Astrocyte of the spinal cord (primary cell): ENCODE results near the gene ROR2.
A peak's percentile ranks its signal among the peaks of the same experiment; 100 is the strongest.

ENCODE experiments used
- DNase-seq: peaks from one replicate; pipeline ENCODE4 v3.0.0; 2011; ENCODE audit warnings: low read depth, low spot score
- H3K4me3 ChIP-seq: 2 replicates; pipeline ENCODE4 v1.5.1; 2011; ENCODE audit warnings: low read depth, mild to moderate bottlenecking, low read length, moderate library complexity
- in situ Hi-C: cut with HindIII; loops from 2 replicates; pipeline ENCODE4 v1.10.0; 2017; ENCODE audit warnings: low sequenced_read_pairs
- TF ChIP-seq, protein P1 (sequence below): IDR thresholded peaks from 2 replicates; pipeline ENCODE4 v1.5.1; 2012; ENCODE audit warnings: low read depth, mild to moderate bottlenecking, low read length, inconsistent platforms

Gene ROR2

DNA sequence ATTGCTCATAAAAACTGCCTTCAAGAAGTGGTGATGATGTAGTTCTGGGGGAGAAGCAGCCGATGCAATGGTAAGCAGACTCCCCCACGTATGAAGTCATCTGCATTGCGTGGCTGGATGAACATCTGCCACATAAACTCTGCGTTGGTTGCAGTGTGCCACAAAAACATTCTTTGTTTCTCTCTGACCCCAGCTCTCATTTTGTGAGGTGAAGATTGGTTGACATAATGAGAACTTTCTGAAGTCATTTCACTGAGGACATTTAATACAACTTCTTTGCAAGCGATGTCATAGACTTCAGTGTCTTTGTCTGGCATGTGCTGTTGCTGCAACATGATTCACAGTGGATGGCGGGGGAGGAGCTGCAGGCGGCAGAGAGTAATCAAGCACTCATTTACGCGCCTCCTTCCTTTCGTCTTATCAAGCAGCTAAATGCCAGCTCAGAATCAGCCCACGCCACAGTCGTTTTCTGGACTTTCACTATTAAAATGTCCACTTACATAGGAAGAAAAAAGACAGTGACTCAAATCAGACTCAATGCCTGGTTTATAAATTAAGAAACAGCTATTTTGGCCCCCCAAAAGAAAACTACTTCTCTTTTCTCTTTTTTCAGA, 434.8 kb downstream of the ROR2 start:
- in situ Hi-C loops, result no loop called here
- no peak overlapping the region for H3K4me3 ChIP-seq
- peak; percentile 77 for DNase-seq
- TF ChIP-seq, protein P1, sequence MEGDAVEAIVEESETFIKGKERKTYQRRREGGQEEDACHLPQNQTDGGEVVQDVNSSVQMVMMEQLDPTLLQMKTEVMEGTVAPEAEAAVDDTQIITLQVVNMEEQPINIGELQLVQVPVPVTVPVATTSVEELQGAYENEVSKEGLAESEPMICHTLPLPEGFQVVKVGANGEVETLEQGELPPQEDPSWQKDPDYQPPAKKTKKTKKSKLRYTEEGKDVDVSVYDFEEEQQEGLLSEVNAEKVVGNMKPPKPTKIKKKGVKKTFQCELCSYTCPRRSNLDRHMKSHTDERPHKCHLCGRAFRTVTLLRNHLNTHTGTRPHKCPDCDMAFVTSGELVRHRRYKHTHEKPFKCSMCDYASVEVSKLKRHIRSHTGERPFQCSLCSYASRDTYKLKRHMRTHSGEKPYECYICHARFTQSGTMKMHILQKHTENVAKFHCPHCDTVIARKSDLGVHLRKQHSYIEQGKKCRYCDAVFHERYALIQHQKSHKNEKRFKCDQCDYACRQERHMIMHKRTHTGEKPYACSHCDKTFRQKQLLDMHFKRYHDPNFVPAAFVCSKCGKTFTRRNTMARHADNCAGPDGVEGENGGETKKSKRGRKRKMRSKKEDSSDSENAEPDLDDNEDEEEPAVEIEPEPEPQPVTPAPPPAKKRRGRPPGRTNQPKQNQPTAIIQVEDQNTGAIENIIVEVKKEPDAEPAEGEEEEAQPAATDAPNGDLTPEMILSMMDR, result no peak
